ENCODE measurements around the gene ANXA4. TPM values are rescaled to one million over a fixed set of nuclear protein-coding genes. Genes with fewer than 3 reads are reported as not detected.
"Not testable (repeated sequence)": the region's sequence is repeated elsewhere in the genome, so short reads cannot be mapped to it uniquely, and the experiment has no call there.

The ANXA4 gene
- total RNA-seq, 1 donor from 2014 or later = 40.6 TPM

DNA sequence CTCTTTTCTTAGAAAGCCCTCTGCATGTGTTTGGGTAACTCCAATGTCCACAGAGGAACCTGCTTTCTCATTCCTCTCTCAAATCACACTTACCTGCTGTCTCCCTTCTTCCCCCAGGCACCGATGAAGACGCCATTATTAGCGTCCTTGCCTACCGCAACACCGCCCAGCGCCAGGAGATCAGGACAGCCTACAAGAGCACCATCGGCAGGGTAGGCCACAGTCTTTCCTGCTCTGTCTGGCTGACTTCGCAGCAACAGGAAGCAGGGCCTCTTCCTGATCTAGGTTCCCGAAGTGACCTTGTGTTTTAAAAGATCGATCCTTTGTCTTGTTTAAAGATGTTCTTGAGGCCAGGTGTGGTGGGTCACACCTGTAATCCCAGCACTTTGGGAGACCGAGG lies 62.5 kb downstream of the ANXA4 start:
- no peak for DNase-seq (ENCODE audit: low read depth in 2 of 2)

DNA sequence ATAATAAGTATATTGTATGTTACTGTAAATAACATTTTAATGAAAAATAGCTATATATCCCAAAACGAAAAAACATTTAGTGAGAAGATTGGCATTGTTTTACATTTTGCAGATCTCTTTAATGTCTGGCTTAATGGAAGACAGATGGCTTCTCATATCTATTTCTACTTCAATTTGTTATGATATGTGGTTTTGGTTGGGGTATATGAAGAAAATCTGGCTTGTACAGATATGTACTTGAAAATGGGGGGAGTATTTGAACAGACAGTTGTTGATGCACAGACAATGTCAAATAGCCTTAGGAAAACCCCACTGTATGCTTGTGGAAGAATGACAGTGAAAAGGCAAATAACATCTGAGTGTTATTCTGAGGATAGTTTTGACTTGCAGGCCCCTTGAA lies 64.0 kb downstream of the ANXA4 start:
- no peak for DNase-seq (ENCODE audit: low read depth in 2 of 2)

DNA sequence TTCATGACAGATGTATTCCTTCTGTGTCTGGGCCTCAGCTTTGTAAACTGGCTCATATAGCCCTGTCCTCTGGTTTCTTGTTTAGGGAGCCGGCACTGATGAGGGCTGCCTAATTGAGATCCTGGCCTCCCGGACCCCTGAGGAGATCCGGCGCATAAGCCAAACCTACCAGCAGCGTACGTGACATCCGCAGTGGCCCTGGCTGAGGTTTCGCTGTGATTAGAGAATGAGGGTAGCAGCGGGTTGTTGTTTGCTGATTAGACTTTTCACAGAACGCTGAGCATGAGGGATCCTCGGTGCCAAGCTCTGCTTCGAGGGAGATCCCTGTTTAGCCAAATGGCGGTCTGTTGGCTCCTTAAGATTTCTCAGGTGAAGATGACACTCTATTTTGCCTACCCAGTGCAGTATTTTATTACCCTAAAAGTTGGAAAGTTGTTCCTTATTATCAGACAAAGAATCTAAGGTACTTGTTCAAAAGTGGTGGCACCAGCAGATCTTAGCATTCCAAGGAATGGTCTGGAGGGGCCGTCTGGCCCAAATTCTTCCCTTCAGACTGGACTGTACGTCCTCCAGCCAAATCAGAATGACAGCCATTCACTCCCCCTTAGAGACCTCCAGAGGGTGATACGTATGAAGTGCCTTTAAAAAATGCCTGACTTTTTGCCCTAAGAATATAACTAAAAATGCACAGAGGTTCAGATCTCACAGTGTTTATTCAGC lies 66.0 kb downstream of the ANXA4 start:
- no peak for DNase-seq (ENCODE audit: low read depth in 2 of 2)

DNA sequence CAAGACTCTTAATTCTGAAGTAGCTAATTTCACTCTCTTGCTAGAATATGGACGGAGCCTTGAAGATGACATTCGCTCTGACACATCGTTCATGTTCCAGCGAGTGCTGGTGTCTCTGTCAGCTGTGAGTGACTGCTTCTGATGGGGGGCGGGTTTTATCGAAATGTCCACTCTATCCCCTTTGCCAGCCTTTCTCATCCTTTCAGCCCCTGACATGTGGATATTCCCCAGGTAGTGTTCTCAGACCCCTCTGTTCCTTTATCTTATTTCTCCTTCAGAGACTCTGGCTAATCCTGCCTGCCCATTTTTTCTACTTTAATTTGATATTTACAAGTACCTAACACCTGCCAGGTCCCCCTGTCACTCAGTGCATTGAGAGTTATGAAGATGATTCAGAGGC lies 68.6 kb downstream of the ANXA4 start:
- DNase-seq (ENCODE audit: low read depth in 2 of 2) = no peak

DNA sequence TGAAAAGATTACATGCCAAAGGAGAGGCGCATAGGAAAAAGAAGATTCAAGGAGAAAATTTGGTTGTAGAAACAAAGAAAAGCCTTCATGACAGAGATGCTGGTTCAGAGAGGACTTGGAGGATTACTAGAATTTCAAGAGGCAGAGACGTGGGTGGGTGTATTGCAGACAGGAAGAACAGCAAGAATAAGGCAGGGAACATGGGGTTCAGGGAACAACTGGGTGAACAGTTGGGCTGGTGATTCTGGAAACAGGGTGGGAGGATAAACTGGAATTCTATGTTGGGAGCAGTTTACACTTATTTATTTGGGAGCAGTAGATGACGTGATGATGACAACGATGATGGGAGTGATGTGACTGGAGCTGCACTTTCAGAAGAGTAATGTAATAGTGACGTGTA lies 69.1 kb downstream of the ANXA4 start:
- no peak for DNase-seq (ENCODE audit: low read depth in 2 of 2)

DNA sequence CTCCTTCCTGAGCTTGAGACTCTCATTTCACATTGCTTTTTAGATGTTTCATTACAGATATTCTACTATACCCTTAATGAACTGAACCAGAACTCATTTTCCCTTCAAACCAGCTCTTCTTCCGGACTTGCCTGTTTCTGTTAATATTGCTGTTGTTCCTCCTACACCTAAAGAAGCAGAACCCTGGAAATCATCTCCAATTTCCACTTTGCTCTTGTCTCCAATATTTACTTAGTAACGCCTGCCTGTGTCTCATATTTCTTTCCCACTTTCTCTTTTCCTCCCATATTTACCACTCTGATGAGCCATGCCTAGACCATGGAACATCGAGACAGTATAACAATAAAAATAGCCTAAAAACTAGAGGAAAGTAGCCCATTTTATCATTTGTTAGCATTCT lies 69.7 kb downstream of the ANXA4 start:
- DNase-seq (ENCODE audit: low read depth in 2 of 2) = no peak

DNA sequence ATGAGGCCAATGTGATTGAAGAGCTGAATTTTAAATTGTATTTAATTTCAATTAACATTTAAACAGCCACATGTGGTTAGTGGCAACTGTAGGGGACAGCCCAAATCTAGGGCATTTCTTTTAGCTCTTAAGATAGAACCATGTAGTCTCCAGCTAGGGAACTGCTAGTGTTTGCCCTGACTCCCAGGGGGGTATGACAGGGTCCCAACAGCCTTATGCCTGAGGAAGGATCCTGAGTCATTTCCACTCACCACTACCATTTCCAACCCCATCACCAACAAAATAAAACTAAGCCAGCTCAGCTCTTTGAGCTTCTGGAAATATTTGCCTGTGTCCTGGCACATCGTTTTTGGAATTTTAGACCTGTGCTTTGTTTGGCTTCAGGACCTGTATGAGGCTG lies 73.8 kb downstream of the ANXA4 start:
- DNase-seq (ENCODE audit: low read depth in 2 of 2) = peak in 1 of 2 donors; percentile 30

DNA sequence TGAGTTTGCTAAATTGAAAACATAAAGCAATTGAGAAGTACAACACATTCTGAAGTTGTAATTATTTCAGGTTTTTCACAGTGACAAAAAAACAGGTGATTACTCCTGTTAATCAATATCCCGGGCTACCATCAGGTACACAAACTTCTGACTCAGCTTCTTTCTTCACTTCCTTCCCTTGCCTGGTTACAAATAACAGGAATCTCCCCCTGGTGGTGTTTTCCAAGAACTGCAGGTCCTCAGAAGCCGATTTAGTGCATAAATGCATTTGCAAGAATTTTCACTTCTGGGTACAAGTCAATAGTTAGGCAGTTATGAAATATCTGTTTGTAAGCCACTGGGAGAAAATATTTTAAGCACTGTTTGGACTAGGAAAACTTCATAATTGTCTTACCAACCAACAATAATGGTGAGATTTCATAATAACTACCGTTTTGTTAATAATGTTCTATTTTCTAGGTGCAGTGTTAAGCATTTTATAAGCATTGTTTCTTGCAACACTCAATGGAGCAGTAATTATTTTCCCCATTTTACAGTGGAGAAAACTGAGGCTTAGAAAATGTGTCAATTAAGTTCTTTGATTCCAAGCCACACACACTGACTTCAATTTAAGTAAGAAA lies 75.1 kb downstream of the ANXA4 start:
- peak; percentile 84 to 88 for DNase-seq (ENCODE audit: low read depth in 2 of 2)

DNA sequence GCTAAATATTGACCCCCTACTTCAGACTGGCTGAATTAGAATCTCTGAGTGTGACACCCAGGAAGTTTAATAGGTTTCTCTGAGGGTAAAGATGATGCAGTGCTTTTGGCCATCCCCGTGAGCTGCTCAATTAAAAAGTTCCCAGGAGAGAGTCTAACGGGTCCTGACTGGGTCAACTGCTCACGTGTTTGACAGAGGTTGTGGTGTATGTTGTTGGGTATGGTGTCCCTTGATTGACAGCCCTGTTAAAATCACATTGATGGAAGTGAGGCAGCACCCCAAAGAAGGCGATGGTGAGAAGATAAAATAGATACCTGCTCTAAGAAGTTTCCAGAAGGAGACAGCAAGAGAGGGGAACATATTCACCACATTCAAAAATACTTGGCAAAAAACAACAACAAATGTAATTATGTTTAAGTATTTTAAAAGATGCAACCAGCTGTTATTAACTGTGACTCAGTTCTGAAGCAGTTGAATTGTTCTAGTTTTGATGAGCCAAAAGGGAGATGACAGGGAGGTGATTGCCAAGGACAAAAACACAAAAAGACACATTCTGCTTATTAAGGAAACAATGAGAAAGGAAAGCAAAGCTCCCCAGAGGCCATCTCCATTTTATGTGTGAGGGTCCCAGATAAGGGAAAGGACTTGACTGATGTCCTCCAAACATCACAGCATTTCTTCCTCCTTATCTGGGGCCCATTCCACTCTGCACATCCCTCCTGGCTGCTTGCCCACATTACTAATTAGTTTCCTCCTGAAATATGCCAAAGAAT lies 76.0 kb downstream of the ANXA4 start:
- DNase-seq (ENCODE audit: low read depth in 2 of 2) = peak in 1 of 2 donors; percentile 57

DNA sequence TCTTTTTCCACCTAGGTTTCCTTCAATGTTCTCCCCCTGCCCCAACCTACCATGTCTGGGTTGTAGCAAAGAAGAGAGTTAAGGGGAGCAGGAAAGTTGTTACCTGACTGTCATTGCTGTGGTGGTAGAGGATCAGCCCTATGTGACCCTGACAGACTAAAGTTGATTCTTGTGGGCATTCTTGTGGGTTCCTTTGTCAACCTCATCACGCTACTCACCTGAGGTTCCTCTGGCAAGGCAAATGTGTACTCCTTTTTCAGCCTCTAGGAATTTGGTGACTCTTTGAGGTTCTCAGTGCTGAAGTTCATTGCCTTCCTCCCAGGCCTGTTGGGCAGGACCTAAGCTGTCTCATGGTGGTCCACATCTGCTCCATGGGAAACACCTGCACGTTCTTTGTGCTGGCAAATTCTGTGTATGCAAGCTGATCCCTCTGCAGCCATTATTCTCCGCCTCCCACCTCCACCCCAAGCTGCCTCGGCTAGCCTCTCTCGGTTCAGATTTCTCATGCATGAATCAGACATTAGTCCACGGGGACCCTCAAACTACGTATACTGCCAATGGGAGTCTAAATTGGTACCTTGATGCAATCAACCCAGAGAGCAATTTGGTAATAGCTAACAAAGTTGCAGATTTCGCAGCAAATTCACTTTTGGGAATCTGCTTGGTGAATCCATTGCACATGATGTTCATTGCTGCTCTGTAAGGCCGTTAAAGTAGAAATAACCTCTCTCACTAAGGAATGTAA lies 86.0 kb downstream of the ANXA4 start:
- DNase-seq (ENCODE audit: low read depth in 2 of 2) = no peak

DNA sequence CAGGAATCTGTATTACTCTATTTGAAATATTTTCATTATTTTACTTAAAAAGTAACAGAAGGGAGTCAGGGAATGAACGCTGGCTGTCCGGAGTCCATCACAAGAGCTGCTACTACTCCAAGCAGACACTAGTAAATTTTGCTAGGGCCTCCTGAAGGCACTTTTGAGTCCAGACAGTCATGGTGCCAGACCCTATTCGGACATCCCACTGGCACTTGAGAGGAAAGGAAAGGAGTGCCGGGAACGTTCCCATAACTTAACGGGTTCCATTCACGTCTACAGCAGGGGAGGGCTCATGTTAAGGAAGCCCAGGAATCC lies 87.0 kb downstream of the ANXA4 start:
- no peak for DNase-seq (ENCODE audit: low read depth in 2 of 2)

DNA sequence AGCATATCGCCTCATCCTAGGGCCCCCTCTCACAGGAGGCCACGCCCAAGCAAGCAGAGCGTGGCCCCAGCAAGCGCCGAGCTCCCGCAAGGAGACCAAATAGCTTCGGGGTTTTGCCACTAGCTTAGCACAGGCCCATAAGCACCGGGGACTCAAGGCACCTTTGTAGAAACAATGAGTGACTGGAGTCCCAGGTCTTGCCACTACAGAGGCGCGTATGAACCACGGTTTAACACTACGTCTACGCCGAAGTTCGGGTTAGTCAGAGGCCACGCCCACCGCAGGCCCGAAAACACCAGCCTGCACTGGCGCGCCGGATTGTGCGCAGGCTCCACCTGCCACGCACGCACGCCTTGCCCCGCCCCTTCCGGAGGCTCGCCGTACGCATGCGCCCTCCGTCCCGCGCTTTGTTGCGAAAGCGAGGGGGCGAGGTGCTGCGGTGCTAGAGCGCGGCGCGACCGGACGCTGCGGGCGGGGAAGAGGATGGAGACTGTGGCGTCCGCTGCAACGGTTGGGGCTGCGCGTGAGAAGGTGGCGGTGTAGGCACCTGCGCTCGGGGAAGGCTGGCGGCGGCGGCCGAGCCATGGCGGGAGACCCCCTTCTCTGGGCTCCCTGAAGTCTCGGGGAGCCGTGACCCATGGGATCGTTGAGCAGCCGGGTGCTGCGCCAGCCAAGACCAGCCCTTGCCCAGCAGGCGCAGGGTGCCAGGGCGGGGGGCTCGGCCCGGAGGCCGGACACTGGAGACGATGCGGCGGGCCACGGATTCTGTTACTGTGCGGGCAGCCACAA lies 87.5 kb downstream of the ANXA4 start, which contains the start of gene GMCL1:
Gene GMCL1 (plus strand): TSS at position 405 of the 789 bp plus-strand sequence. CDS start 233 bp downstream, at position 638.
- peak; percentile 87 to 96 for DNase-seq (ENCODE audit: low read depth in 2 of 2)

DNA sequence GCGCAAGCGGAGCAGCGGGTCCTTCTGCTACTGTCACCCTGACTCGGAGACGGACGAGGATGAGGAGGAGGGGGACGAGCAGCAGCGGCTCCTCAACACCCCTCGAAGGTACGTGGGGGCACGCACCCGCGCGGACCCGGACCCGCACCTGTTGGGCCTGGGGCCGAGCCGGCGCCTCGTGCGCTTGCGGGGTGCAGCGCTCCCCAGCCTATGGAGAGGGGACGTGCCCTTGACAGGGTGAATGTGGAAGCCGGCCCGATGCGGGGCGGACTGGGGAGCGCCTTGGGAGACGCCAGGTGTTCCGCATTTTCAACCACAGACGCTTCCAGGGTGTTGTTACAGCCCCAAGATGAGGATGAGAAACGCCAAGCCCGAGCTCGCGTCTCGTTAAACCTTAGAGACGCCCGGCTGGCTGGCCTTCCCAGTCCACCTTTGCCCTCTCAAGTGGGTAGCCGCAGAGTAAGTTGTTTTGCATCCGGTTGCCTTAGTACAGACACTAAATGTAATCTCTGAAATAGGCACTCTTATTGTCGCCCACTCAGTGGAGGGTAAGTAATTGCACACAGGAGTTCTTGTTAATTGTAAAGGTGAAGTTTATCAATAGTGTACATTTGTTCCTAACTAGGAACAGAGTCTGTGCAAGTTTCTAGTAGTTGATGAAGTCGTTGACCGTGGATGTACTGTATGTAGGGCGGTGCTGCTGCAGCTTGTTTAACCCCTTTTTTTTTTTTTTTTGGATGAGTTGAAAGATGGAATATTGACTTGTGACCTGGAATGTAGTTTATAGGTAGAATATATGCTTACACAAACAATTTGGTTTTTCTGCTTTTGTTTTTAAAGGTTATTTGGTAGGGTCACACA lies 88.3 kb downstream of the ANXA4 start:
- peak in 1 of 2 donors; percentile 28 for DNase-seq (ENCODE audit: low read depth in 2 of 2)

DNA sequence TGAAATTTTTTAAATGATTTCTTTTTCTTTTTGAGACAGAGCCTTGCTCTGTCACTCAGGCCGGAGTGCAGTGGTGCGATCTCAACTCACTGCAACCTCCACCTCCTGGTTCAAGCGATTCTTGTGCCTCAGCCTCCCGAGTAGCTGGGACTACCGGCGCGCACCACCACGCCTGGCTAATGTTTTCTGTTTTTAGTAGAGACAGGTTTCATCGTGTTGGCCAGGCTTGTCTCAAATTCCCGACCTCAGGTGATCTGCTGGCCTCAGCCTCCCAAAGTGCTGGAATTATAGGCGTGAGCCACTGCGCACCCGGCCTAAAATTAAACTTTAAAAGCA lies 88.9 kb downstream of the ANXA4 start:
- DNase-seq (ENCODE audit: low read depth in 2 of 2) = not testable (repeated sequence)

DNA sequence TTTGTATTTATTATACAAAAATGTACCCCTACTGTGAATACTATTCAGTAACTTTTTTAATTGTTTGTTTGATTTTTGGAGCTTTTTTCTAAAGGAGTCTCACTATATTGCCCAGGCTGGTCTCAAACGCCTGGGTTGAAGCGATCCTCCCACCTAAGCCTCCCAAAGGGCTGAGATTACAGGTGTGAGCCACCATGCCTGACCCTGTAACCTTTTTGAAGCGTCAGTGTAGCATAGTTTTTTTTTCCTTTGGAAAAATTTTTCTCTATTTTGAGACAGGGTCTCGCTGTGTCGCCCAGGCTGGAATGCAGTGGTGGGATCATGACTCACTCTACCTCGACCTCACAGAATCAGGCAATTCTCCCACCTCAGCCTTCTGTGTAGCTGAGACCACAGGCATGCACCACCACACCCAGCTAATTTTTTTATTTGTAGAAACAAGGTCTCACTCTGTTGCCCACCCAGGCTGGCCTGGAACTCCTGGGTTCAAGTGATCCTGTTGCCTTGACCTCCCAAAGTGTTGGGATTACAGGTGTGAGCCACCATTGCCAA lies 89.5 kb downstream of the ANXA4 start:
- DNase-seq (ENCODE audit: low read depth in 2 of 2) = no peak

DNA sequence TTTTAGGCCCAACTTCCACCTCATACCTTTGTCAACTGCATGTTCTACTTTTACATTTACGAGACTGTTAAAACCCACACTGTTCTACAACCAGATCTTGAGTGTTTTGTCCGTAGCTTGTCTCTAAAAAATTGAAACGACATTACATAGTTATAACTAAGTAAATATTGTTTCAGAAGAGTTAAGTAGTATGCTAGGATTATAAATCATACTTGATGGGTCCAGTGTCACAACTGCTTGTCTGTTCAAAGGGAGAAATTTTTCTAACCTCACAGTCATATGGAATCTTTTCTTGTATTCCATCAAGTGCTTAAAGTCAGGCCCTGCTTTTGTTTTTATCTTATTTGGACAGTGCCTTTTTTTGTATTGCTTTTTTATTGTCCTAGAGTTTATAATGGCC lies 91.8 kb downstream of the ANXA4 start:
- no peak for DNase-seq (ENCODE audit: low read depth in 2 of 2)

DNA sequence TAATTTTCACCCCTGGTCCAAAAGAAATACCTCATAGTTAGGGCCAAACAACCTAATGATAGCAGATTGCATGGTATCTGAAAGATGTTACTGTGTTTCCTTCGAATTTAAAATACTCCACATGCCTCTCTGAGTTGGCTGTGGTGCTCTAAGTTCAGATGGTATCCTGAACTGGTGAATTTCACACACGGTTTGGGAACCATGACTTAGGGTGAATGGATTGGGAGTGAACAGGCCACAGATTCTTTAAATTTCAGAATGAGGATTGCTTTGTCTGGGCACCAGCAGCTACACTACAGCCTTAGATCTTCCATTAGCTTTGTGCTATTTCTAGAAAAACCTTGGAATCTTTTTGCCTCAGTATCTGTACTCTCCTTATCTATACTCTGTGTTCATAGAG lies 93.7 kb downstream of the ANXA4 start:
- no peak for DNase-seq (ENCODE audit: low read depth in 2 of 2)

DNA sequence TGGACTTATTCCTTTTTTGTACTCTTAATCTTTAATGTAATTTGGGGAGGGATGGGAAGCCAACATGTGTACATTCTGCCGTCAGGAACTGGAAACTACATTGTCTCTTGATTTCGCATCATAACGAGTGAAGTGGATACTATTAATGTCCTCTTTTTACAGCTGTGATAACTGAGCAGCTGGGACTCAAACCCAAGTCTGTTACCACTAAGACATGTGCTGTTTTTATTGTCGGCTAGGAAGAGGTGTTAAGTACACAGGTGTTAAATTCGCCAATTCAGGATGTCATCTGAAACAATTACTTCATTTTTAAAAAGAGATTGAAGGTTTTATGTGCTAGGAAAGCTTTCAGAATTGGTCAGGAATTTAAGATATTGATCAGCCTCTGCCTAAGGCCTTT lies 94.4 kb downstream of the ANXA4 start:
- DNase-seq (ENCODE audit: low read depth in 2 of 2) = no peak

DNA sequence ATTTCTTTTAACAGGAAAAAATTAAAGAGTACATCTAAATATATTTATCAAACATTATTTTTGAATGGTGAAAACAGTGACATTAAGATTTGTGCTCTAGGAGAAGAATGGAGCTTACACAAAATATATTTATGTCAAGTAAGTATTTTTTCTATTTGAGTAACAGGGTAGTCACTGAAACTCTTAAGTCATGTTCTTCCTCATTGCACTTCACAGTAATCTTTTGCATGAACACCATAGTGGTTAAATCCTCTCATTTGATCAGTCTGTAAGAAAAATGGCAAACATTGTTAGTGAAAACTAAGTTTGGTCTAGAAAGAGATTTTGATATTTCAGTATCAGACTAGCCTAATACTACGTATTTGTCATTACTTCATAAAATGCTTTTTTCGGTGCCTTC lies 95.6 kb downstream of the ANXA4 start:
- no peak for DNase-seq (ENCODE audit: low read depth in 2 of 2)

DNA sequence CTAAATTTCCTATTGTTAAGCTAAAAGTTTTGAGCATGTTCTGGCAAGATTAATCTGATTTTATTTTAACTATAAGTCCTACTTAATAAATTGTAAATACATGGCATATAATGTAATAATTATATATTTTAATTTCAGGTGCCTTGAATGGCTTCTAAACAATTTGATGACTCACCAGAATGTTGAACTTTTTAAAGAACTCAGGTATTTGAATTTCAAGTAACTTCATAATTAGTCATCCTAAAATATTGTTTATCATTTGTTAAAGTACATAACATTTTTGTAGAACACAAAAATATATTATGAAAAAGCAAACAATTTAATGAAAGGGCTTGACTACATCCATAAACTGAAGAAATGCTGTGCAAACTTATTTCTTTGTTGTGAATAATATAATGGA lies 102.1 kb downstream of the ANXA4 start:
- no peak for DNase-seq (ENCODE audit: low read depth in 2 of 2)

All from dermis microvascular lymphatic vessel endothelial cell (primary cell).